Measurements from ENCODE around the gene VWDE. TPM values are rescaled to one million over a fixed set of nuclear protein-coding genes. Genes with fewer than 3 reads are reported as not detected.

Gene VWDE
- polyA plus RNA-seq, 1 donor: 8.7 TPM

DNA sequence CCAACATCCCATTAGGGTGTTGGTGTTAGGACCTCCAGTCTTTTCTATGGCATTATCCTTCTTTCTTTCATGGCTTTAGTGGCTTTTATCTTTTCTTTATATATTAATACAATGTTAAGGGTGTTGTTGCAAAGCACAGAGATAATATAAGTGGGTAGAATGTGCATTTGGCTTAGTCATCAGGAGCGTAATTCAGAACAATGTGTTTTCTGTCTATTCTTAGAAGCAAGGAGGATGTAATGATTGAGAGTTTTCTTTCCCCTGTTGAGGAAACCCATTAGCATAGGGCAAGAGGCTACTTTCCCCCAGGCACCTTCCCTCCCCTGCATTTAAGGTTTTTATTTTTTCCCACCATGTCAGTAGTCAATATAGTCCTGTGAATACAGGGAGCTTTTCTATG is 112.9 kb downstream of the VWDE start:
- no peak for DNase-seq

DNA sequence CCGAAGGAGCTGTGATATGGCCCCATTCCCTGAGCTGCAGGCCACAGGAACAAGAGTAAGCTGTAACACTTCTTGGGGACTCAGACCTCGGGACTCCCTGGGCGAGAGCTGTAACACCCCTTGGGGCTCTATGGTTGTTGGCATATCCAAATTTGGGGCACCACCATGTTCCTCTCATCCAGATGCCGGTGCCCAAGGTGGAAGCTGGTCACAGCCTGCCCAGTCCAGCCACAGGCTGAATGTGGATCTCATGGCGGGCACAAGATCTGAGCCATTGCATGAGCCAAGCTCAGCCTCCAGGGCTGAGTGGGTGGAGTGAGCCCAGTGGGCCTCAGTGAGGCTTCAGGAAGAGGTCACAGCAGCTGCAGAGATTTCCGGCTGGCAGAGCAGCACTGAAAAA is 113.7 kb downstream of the VWDE start:
- no peak for DNase-seq

DNA sequence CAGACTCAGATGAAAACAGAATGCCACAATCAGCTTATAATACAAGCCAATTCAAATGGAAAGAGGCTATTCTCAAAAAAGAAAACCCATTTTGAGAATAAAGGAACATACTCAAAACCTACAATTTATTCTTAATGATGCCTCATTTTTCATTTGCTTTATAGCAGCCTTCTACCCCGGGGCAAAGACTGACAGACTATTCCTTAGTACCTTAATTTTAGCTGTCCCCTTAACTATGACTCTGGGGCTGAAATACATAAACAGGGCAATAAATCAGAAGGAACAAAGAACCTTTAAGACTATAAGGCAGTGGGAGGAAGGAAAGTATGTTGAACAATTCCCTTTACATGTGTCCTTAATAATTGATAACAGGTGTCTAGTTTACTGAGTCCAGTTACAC is 115.8 kb downstream of the VWDE start:
- no peak for DNase-seq

- DNase-seq: no peak
Measured at GRCh38 chr7:12281038-12281437, 122.6 kb downstream of the VWDE start.

Other genes with a start within 250 kb of the VWDE start
- 95.6 TPM for gene TMEM106B, start 192.6 kb downstream of the VWDE start, polyA plus RNA-seq (ENCODE audit: insufficient read length)
- 112 TPM for gene SCIN, start 166.9 kb upstream of the VWDE start, polyA plus RNA-seq (ENCODE audit: insufficient read length)